Breast epithelium (tissue), 3 donors: ENCODE measurements around the gene FAM110C.

Experiments used
- CTCF ChIP-seq, 3 donors: fragments of 450-650 bp; IDR thresholded peaks; one replicate each; pipeline ENCODE4 v1.5.1; 2016 to 2017; ENCODE audit warnings: antibody characterized with exemption in 3 of 3, mild to moderate bottlenecking in 3 of 3, moderate library complexity in 3 of 3
- POLR2A ChIP-seq: fragments of 450-650 bp; IDR thresholded peaks from one replicate; pipeline ENCODE4 v1.6.1; 2016; ENCODE audit warnings: antibody characterized with exemption, mild to moderate bottlenecking, moderate library complexity
- POLR2AphosphoS5 ChIP-seq, 3 donors: sonication (generic); formaldehyde crosslinking; IDR thresholded peaks; one replicate each; pipeline ENCODE4 v1.6.1; 2017; ENCODE audit warnings: antibody characterized with exemption in 3 of 3

- no peak for TF ChIP-seq POLR2A
- no peak for TF ChIP-seq CTCF (IDR thresholded peaks at IDR 0.05)
- TF ChIP-seq POLR2AphosphoS5 (IDR thresholded peaks at IDR 0.05), result no peak
Observed at GRCh38 chr2:35852-36251, 10.5 kb downstream of the FAM110C start.
